BJ (cell line): ENCODE results near the gene PLEKHA5. TPM values are rescaled to one million over a fixed set of nuclear protein-coding genes. Genes with fewer than 3 reads are reported as not detected.
"Not testable (repeated sequence)": the region's sequence is repeated elsewhere in the genome, so short reads cannot be mapped to it uniquely, and the experiment has no call there.

Source experiments
- CTCF ChIA-PET: fragments of 350-600 bp; formaldehyde crosslinking; extraction: SDS; loops from one replicate; lab custom pipeline; 2021; ENCODE audit warnings: antibody characterized with exemption, inconsistent platforms; lab: Yijun Ruan, JAX
- POLR2A ChIA-PET: fragments of 300-600 bp; sonication (Branson Sonifier 250); formaldehyde crosslinking; extraction: SDS; loops from one replicate; lab custom pipeline; 2021; ENCODE audit warnings: antibody characterized with exemption; lab: Charles Lee
- DNase-seq: peaks from one replicate; pipeline ENCODE4 v3.0.0-alpha.2; 2011; ENCODE audit warnings: low read depth
- H3K27me3 ChIP-seq: 2 replicates; pipeline ENCODE4 v1.6.0; 2011; ENCODE audit warnings: low read length; ENCODE audit not compliant: control insufficient read depth, insufficient read depth
- H3K36me3 ChIP-seq: 2 replicates; pipeline ENCODE4 v1.5.1; 2011; ENCODE audit warnings: low read length; ENCODE audit not compliant: control insufficient read depth, insufficient read depth
- H3K4me3 ChIP-seq: 2 replicates; pipeline ENCODE4 v1.5.1; 2011; ENCODE audit warnings: low read depth, mild to moderate bottlenecking, control low read depth, low read length
- polyA plus RNA-seq: library from polyadenylated mRNA; depleted of rRNA; stranded (reverse); fragments of >200 nt; gene quantifications from 2 replicates; pipeline ENCODE4 v1.2.3, GENCODE V29; 2011
- TF ChIP-seq, protein P1 (sequence below): IDR thresholded peaks from 2 replicates; pipeline ENCODE4 v1.5.1; 2011; ENCODE audit warnings: low read depth, mild to moderate bottlenecking, control low read depth, inconsistent platforms, low read length, moderate library complexity; ENCODE audit not compliant: insufficient read depth

The PLEKHA5 gene
- polyA plus RNA-seq, 1 experiment, result 5.8 TPM

- DNase-seq, result no peak
- Histone ChIP-seq H3K27me3 (no peaks in the 10 kb centered on the region), H3K36me3 (no peaks in the 10 kb centered on the region), H3K4me3 (no peak overlapping the region)
- CTCF ChIA-PET, result no interaction called here
- TF ChIP-seq, protein P1, sequence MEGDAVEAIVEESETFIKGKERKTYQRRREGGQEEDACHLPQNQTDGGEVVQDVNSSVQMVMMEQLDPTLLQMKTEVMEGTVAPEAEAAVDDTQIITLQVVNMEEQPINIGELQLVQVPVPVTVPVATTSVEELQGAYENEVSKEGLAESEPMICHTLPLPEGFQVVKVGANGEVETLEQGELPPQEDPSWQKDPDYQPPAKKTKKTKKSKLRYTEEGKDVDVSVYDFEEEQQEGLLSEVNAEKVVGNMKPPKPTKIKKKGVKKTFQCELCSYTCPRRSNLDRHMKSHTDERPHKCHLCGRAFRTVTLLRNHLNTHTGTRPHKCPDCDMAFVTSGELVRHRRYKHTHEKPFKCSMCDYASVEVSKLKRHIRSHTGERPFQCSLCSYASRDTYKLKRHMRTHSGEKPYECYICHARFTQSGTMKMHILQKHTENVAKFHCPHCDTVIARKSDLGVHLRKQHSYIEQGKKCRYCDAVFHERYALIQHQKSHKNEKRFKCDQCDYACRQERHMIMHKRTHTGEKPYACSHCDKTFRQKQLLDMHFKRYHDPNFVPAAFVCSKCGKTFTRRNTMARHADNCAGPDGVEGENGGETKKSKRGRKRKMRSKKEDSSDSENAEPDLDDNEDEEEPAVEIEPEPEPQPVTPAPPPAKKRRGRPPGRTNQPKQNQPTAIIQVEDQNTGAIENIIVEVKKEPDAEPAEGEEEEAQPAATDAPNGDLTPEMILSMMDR, result no peak
- POLR2A ChIA-PET, result no interaction called here
Measured at GRCh38 chr12:19388131-19388549, 258.6 kb downstream of the PLEKHA5 start.

- DNase-seq, result no peak
- Histone ChIP-seq H3K4me3 (no peak overlapping the region), H3K27me3 (no peaks in the 10 kb centered on the region), H3K36me3 (no peaks in the 10 kb centered on the region)
- TF ChIP-seq, protein P1, result no peak
- ChIA-PET CTCF (no interaction called here), POLR2A (no interaction called here)
Measured at GRCh38 chr12:19390051-19390598, 260.6 kb downstream of the PLEKHA5 start.

DNA sequence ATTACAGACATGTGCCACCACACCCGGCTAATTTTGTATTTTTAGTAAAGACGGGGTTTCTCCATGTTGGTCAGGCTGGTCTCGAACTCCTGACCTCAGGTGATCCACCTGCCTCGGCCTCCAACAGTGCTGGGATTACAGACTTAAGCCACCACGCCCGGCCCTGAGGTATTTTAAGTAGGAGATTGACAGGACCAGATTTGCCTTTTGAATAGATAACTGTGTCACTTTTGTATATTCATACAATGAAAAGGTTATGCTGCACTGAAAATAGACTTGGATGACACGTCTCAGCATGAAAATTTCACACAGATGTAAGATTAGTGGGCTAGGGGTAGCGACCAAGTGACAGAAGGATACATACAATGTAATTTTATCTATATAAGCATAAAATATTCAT is 263.1 kb downstream of the PLEKHA5 start:
- H3K27me3 ChIP-seq, DNase-seq, H3K4me3 ChIP-seq, POLR2A ChIA-PET, CTCF ChIA-PET, H3K36me3 ChIP-seq: not testable (repeated sequence)

- CTCF ChIA-PET, result no interaction called here
- DNase-seq, result no peak
- Histone ChIP-seq H3K27me3 (no peaks in the 10 kb centered on the region), H3K4me3 (no peak overlapping the region), H3K36me3 (no peaks in the 10 kb centered on the region)
- TF ChIP-seq, protein P1, result no peak
- POLR2A ChIA-PET, result no interaction called here
Measured at GRCh38 chr12:19394385-19394784, 264.9 kb downstream of the PLEKHA5 start.

DNA sequence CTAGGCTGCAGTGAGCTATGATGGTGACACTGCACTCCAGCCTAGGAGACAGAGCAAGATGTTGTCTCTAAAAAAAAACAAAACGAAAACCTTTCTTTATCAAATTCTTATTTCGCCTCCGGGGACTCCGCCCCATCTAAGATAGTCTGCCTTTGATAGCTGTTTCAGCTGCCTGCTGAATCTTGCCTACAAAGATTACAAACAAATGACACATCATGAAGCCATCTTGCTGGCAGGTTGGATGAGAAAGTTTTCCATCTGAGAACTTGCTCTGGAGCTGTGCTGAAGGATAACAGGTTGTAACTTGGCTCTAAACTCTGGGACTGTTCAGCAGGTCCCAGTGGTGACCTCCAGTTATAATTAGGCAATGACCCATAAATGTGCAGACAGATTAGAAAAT is 268.0 kb downstream of the PLEKHA5 start:
- no peak for DNase-seq
- Histone ChIP-seq H3K36me3 (no peaks in the 10 kb centered on the region), H3K4me3 (no peak overlapping the region), H3K27me3 (0 out of 2 replicates have a peak, but pooled peaks cover 2% of the 10 kb centered on the region)
- CTCF ChIA-PET, result no interaction called here
- POLR2A ChIA-PET, result no interaction called here
- TF ChIP-seq, protein P1, result no peak
